ENCODE results near the gene TBCA.
"Not testable (repeated sequence)": the region's sequence is repeated elsewhere in the genome, so short reads cannot be mapped to it uniquely, and the experiment has no call there.

TBCA gene

GRCh38 chr5:77707791-77708190 lies 68.3 kb downstream of the TBCA start:
- DNase-seq = no peak

- DNase-seq = not testable (repeated sequence)
These were observed 76.6 kb downstream of the TBCA start for GRCh38 chr5:77699569-77699968.

- no peak for DNase-seq
These were observed 77.2 kb downstream of the TBCA start for GRCh38 chr5:77698920-77699319.

DNA sequence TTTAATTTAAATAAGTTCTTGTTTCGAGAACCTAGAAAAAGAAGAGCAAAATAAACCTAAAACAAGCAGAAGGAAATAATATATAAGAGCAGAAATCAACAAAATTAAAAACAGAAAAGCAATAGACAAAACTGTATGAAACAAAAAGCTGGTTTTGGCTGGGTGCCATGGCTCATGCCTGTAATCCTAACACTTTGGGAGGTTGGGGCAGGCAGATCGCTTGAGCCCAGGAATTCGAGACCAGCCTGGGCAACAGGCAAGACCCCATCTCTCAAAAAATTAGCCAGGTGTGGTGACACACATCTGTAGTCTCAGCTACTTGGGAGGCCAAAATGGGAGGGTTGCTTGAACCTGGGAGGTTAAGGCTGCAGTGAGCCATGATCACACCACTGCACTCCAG lies 78.4 kb downstream of the TBCA start:
- DNase-seq = no peak

DNA sequence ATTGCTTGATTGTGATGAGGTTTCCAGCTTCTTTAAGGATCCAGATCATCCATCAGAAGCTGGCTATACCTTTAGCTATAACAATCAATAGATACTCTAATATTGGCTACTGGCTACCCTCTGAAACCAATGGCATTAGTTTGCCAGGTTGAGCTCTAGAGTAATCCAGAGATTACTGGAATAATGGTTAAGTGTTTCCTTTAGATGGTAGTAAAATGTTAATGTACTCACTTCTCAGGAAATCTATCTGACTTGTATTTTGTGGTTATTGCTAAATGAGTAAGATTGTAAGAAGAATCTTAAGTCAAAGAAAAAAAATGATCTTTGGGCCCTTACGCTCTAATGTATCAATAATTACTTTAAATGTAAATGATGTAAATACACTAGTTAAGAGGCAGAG lies 80.0 kb downstream of the TBCA start:
- DNase-seq = no peak

DNA sequence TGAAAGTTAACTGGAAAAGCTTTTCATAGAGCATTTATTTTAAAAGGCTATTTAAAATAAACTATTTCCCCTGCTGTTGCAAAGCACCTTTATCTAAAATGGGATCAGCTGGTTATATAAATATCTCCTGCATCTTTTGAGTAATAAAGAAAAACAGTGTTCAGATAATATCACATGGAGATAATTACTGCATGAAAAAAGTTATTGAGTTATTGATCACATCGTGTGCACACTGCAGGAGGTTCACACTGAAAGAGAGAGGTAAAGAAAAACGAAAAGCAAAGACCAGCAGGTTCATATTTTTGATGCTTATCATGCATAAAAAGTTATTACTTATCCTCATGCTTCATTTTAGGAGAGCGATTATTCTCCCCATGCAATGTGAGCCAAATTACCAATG lies 82.2 kb downstream of the TBCA start:
- DNase-seq = no peak

DNA sequence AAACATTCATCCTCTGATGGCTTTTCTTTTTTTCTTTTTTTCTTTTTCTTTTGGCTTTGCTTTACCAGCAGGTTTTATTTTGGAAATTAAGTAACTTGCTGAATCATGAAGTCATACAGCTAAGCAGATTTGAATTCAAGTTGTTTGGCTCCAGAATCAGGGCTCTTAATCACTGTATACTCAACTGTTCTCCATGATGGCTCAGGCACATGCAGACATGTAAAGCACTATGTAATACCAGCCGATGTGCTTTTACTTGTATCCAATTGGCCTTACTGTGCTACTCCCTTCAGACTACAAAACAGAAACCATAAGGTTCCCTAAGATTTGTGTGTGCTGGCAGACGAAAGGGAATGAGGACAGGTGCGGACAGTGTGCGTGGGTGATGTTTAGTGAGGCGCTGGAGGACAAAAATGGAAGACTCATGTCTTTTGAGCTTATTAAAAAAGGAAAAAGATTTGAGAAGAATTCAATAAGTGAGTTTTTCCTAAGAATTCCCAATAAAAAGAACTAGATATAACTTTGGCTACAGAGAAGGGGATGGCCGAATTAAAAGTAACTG lies 92.9 kb downstream of the TBCA start:
- DNase-seq = no peak

DNA sequence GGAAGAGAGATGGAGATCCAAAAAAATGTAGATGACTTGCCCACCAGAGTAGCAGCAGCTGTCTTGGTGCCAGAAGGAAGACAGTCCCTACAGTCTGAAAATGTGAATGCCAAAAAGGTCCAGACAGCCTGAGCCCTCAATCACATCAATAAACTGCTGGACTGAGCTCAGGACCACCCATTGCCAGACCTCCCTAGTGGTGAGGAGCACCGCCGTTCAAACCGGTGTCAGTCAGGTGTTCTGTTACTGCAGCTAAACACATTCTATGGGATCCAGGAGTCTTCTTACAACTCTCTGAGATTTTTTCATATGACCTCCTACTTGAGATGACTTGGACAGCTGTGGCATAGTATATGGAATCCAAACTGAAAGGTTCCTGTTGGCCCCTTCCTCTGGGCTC lies 105.6 kb downstream of the TBCA start:
- DNase-seq = no peak

- no peak for DNase-seq
These were observed 106.5 kb downstream of the TBCA start for GRCh38 chr5:77669677-77670076.

GRCh38 chr5:77663090-77663863 lies 112.9 kb downstream of the TBCA start:
- DNase-seq = peak; percentile 37

DNA sequence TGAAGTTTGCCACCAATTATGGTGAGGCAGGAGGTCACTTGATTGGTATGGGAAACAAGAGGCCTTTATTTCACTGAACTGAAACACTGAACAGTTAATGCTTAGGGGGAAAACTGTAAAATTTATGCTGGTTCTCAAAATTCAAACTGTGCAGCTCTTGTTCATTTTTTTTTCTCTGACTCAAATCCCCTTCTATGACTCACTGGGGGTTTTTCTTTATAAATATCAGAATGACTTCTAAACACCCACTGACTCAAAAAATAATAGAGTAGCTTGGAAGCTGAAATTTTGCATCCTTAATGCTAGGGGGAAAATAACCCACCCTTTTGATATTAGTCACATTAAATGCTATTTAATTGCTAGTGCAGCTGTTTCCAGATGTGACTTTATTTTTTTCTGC lies 113.5 kb downstream of the TBCA start:
- DNase-seq = no peak

- DNase-seq = no peak
These were observed 117.5 kb downstream of the TBCA start for GRCh38 chr5:77658662-77659061.

- no peak for DNase-seq
These were observed 124.8 kb downstream of the TBCA start for GRCh38 chr5:77651343-77651742.

DNA sequence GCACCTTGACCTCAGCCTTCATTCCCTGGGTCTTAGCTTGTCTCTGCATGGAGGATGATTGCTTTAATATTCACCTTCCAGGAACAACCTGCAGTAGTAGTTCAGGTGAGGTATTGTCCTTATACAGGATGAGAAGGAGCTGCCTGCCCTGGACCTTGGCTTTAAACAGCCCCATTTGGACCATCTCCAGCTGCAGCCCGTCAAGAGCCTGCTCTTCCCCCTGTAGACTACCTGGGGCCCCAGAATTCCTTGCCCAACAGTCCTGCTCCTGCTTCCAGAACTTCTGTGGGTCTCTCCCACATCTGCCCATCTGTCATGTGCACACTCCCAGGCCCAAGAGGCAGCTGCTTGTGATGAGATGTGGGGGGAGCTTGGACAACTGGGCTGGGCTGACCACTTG lies 125.5 kb downstream of the TBCA start:
- DNase-seq = no peak

GRCh38 chr5:77649776-77650175 lies 126.4 kb downstream of the TBCA start:
- no peak for DNase-seq

- no peak for DNase-seq
These were observed 130.0 kb downstream of the TBCA start for GRCh38 chr5:77645995-77646639.

DNA sequence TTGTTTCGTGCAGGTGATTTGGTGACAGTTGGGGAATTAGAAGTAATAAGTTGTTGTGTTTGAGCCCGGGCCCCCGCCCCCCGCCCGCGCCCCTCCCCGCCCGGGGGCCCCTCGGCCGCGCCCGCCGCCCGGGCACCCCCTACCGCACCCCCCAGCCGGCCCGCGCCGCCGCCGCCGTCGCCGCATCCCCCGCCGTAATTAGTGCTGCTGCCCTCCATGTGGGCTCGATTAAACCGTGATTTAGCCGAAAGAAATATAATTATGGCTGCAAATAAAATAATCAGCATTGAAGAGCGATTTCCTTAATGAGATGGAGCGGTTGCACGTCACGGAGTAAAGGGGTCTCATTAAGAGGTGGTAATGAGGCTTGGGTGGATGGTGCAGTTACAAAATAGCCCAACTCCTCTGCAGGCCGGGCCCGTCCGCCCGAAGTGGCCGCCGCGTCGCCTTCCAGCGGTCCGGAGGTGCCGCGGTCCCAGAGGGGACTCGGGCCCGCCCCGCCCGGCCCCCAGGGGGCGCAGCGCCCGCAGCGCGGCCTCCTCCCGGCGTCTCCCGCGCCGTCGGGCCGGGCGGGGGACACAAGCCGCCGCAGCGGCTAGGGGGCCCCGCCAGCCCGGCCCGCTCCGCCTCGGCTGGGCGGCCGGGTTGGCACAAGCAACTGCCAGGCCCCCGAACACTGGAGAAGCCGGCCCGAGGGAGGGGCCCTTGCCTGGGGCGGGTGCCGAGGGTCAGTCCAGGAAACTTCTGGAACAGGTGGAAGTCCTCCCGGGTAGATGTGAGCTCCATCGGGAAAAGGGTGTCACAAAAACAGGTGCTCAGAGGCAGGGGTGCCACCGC lies 130.8 kb downstream of the TBCA start:
- DNase-seq = peak; percentile 20

- no peak for DNase-seq
These were observed 131.6 kb downstream of the TBCA start for GRCh38 chr5:77644371-77645157.

DNA sequence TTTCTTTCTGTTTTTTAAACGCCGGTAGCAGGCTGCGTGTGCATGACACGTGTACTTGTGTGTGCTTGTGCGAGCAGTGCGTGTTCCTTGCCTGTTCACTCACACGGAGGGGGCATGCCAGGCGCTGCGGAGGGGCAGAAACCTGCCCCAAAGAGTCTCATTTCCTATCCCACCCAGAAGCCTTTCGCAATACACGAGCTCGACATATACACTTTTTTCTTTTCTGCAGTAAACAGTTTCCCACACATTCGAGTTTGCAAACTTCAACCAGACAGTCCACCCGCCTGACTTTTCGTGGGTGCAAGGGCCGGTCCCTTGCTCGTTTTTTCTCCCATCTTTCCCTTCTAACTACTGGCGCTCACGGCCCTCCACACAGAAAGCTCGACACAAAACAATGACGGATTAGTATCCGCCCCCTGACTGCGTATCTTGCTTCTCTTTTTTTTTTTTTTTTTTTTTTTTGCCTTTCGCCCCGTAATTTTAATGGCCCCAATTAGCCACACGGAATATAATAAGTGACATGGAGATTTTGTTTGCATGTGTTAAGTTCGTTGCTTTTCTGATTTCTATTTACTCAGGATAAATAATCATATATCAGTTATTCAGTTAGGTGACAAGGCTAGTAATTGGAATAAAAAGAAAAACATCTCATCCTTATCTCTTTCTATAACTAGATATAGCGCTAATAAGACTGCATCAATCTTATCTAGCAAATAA lies 132.3 kb downstream of the TBCA start:
- DNase-seq = no peak

DNA sequence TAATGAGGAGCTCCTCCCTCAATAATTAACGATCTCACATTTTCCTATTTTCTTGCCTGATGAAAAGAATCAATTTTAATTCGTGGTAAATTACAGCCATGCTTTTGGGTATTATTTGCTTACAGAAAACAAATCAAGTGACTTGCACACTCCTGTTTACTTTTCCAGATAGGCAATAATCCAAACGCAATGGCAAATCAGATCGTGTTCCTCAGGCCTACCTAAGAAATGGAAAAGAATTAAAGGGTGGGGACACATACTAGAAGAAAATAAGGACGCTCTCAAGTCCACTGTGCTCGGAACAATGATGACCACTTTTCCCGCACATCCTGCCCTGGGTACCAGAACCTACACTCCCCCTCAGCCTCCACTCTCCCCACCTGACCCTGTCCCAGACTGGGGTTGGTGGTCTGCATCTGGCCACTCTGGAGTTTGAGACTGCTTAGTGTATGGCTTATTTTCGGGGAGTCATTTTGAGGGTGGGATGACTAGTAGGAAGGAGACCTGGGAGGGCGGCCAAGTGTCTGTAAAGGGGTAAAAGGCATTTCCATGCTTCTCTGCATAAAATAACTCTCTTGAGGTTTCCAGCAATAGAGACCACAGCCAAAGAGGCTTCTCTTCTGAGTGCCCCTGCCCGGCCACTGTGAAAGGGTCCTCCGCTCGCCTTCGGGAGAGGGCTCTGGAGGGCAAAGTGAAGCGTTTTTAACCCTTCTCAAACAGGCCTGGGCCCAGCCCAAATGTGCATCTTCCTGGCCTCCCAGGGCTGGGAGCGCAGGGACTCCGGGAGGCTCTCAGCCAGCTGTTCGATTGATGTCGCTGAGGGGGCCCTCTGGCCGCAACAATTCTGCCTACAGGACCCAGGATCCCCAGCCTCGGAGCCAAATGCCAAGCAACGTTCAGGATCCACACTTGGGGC lies 133.1 kb downstream of the TBCA start:
- no peak for DNase-seq

All from fibroblast of skin of scalp (primary cell).